ENCODE data around the gene DAGLB. TPM values are rescaled to one million over a fixed set of nuclear protein-coding genes. Genes with fewer than 3 reads are reported as not detected.

Gene DAGLB
- total RNA-seq, 1 donor from 2014 or later: 13.6 TPM

GRCh38 chr7:6430974-6431373, 16.8 kb downstream of the DAGLB start:
- no peak for DNase-seq (ENCODE audit: low read depth)
- H3K36me3 ChIP-seq (ENCODE audit: control insufficient read depth, insufficient read depth, low read length): peaks cover 3% of the 10 kb centered on the region
- no peak overlapping the region for H3K4me3 ChIP-seq (ENCODE audit: low read depth, low read length)
- TF ChIP-seq CTCF (IDR thresholded peaks at IDR 0.05; ENCODE audit: insufficient read depth, low read length, poor library complexity, severe bottlenecking): no peak
- no peaks in the 10 kb centered on the region for H3K27me3 ChIP-seq (ENCODE audit: control insufficient read depth, insufficient read depth, low read length)

DNA sequence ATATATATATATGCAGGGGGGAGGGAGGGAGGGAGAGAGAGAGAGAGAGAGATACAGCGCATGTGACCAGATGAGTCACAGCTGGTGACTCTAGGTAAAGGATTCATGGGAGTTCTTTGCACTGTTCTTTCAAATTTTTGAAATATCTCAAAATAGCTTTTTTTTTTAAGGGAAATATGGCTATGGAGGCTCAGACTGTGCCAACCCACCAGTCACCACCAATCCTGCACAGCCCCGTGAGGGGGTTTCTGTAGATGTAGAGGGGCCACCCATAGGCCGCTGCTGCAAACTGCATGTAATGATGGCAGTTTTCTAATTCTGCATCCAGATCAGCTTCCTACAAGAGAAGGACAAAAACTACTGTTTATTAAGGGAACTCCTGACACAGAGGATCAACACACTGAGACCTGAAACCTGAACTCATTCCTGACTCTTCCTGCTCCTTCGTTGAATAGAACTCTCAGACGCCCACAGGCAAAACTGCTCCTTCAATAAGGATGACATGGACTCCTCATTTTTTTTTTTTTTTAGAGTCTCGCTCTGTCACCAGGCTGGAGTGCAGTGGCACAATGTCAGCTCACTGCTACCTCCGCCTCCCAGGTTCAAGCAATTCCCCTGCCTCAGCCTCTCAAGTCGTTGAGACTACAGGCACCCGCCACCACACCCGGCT, 17.3 kb downstream of the DAGLB start:
- H3K27me3 ChIP-seq (ENCODE audit: control insufficient read depth, insufficient read depth, low read length): no peaks in the 10 kb centered on the region
- peaks cover 3% of the 10 kb centered on the region for H3K36me3 ChIP-seq (ENCODE audit: control insufficient read depth, insufficient read depth, low read length)
- DNase-seq (ENCODE audit: low read depth): no peak
- no peak overlapping the region for H3K4me3 ChIP-seq (ENCODE audit: low read depth, low read length)
- TF ChIP-seq CTCF (IDR thresholded peaks at IDR 0.05; ENCODE audit: insufficient read depth, low read length, poor library complexity, severe bottlenecking): peak; percentile 21

DNA sequence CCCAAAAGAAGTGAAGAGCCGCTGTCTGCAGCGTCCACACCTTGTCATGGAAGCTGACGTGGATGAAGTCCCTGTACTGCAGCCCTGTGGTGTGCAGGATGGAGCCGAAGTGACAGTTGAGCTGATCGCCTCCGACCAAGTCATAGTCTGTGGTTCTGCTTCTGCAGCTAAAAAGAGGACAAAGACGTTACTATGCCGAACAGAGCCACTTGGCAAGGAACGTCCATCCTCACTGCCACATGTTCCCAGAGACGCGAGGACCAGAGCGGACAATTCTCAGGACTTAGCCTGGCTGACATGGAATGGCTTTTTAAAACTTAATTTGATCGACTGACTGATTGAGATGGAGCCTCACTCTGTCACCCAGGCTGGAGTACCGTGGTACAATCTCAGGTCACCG, 21.8 kb downstream of the DAGLB start:
- no peak overlapping the region for H3K4me3 ChIP-seq (ENCODE audit: low read depth, low read length)
- DNase-seq (ENCODE audit: low read depth): no peak
- TF ChIP-seq CTCF (IDR thresholded peaks at IDR 0.05; ENCODE audit: insufficient read depth, low read length, poor library complexity, severe bottlenecking): no peak
- no peaks in the 10 kb centered on the region for H3K27me3 ChIP-seq (ENCODE audit: control insufficient read depth, insufficient read depth, low read length)
- H3K36me3 ChIP-seq (ENCODE audit: control insufficient read depth, insufficient read depth, low read length): peaks cover 3% of the 10 kb centered on the region

DNA sequence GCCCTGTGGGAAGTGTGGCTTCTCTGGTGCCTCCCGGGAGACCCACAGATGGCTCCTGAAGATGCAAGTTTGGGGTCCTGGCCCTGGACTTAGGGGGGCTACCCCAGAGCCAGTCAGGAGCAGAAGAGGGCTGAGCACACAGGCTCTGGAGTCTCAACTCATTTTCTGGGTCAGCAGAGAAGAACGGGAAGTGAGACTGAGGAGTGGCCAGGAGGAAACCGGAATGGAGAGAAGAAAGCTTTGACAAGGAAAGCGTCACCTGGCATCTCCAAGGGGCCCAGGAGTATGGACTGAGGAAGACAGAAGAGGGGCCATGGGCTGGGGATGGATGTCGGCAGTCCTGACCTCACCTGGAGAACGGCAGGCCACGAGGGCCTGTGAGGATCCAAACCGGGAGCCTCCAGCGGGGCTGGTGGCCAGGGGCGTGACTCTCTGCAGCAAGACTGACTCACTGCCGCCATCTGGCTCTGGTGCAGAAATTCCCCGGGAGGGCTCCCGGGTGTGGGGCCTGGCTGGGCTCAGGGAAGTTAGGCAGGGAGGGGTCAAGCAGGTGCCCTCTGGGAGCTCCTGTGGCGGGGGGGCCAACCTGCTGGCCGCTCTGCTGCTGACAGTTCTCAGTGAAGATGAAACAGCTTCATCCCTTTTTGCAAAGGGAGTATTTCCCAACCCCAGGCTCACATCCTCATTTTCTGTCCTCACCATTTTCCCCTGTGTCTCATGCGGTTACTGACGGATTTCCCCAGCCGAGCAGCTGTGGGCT, 23.6 kb downstream of the DAGLB start:
- no peaks in the 10 kb centered on the region for H3K27me3 ChIP-seq (ENCODE audit: control insufficient read depth, insufficient read depth, low read length)
- DNase-seq (ENCODE audit: low read depth): no peak
- TF ChIP-seq CTCF (IDR thresholded peaks at IDR 0.05; ENCODE audit: insufficient read depth, low read length, poor library complexity, severe bottlenecking): peak; percentile 8
- H3K36me3 ChIP-seq (ENCODE audit: control insufficient read depth, insufficient read depth, low read length): peaks cover 3% of the 10 kb centered on the region
- no peak overlapping the region for H3K4me3 ChIP-seq (ENCODE audit: low read depth, low read length)

- Histone ChIP-seq H3K36me3 (ENCODE audit: control insufficient read depth, insufficient read depth, low read length) (peaks cover 3% of the 10 kb centered on the region), H3K4me3 (ENCODE audit: low read depth, low read length) (no peak overlapping the region), H3K27me3 (ENCODE audit: control insufficient read depth, insufficient read depth, low read length) (no peaks in the 10 kb centered on the region)
- TF ChIP-seq CTCF (IDR thresholded peaks at IDR 0.05; ENCODE audit: insufficient read depth, low read length, poor library complexity, severe bottlenecking): no peak
- no peak for DNase-seq (ENCODE audit: low read depth)
Measured at GRCh38 chr7:6422926-6423632, 24.7 kb downstream of the DAGLB start.
